ENCODE measurements around the gene RAB26. TPM values are rescaled to one million over a fixed set of nuclear protein-coding genes. Genes with fewer than 3 reads are reported as not detected.

RAB26 gene
- total and polyA plus RNA-seq, 2 of the 13 experiments (the other 11 are each of a cell fraction or from before 2014, with no cell fraction given) = 0.86 to 3.6 TPM

DNA sequence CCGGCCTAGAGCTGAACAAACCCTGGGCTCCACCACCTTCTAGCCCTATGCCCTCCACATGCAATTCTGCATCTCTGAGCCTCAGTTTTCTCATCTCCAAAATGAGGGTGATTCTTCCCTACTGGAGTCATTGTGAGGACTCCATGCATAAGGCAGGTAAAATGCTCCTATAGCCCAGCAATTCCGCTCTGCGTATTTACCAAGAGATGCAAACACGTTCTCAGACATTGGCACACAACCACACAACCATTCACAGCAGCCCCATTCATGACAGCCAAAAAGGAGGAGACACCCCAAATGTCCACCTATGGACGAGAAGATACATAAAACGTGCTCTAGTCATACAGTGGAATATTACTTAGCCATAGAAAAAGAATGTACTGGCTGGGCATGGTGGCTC lies 51.9 kb downstream of the RAB26 start:
- Histone ChIP-seq H3K4me3 (replicated peaks in 1 of 3; ENCODE audit: insufficient read depth in 1 of 3, low read depth in 2 of 3, low read length in 3 of 3) (no peak overlapping the region), H3K4me1 (ENCODE audit: insufficient read depth, low read length) (peaks cover 37% of the 10 kb centered on the region), H3K9ac (ENCODE audit: insufficient read depth, low read depth, low read length) (no peak overlapping the region), H3K4me2 (ENCODE audit: low read depth, low read length) (no peak overlapping the region), H3K27me3 (ENCODE audit: control insufficient read depth in 1 of 2, insufficient read depth in 2 of 2, low read length in 2 of 2) (peaks cover 2 to 34% of the 10 kb centered on the region in 2 experiments; a peak in 3 of 5 replicates), H2AFZ (ENCODE audit: low read length) (no peak overlapping the region), H3K27ac (ENCODE audit: extremely low read length, insufficient read depth, low read length) (no peak overlapping the region), H4K20me1 (ENCODE audit: insufficient read depth, low read length) (no peaks in the 10 kb centered on the region), H3K9me3 (ENCODE audit: low read length) (no peaks in the 10 kb centered on the region), H3K36me3 (replicated peaks in 1 of 2; ENCODE audit: control insufficient read depth in 1 of 2, insufficient read depth in 2 of 2, low read length in 2 of 2) (no peaks in the 10 kb centered on the region), H3K79me2 (ENCODE audit: insufficient read depth, low read length) (no peaks in the 10 kb centered on the region)
- BruUV-seq (replicated peaks) = no TSS peak
- 51% methylated on average over 6 of the region's 6 CpGs for WGBS (ENCODE audit: low lambda C conversion rate)
- intact Hi-C loops (cut with micrococcal nuclease; ENCODE audit: unreplicated experiment) (no loop called here), in situ Hi-C loops (cut with HindIII; ENCODE audit: extremely low pct_ligation_motif_present, low pct_unique_long_range_greater_than_20kb) (no loop called here)
- no peak for DNase-seq (ENCODE audit: low spot score)
- ChIA-PET POLR2A (interaction anchor here (1.3 kb wide), 1 partner anchor 45 kb away, joined by 5 read pairs; the partner anchor contains the start of gene TRAF7), CTCF (ENCODE audit: low intra/inter-chr PET ratio, low total read pairs) (no interaction called here)
- no peak for ATAC-seq
- FAIRE-seq = no peak
- TF ChIP-seq ZNF878 (CRISPR knock-in tag; IDR thresholded peaks at IDR 0.05) (no peak), HNF4G (IDR thresholded peaks at IDR 0.05; ENCODE audit: borderline replicate concordance, low read depth, low read length) (no peak), HNF4G (CRISPR knock-in tag; IDR thresholded peaks at IDR 0.05; ENCODE audit: borderline replicate concordance, low read depth) (no peak), E2F5 (CRISPR knock-in tag; conservative IDR thresholded peaks at IDR 0.05) (no peak), SKIL (CRISPR knock-in tag; IDR thresholded peaks at IDR 0.05; ENCODE audit: borderline replicate concordance) (no peak), SALL2 (CRISPR knock-in tag; IDR thresholded peaks at IDR 0.05) (no peak), LBX2 (CRISPR knock-in tag; IDR thresholded peaks at IDR 0.05; ENCODE audit: borderline replicate concordance) (no peak), ZNF564 (CRISPR knock-in tag; IDR thresholded peaks at IDR 0.05) (no peak), MZF1 (CRISPR knock-in tag; IDR thresholded peaks at IDR 0.05; ENCODE audit: borderline replicate concordance) (no peak), SMAD1 (CRISPR knock-in tag; IDR thresholded peaks at IDR 0.05; ENCODE audit: borderline replicate concordance, low read depth) (no peak), REXO4 (CRISPR knock-in tag; IDR thresholded peaks at IDR 0.05; ENCODE audit: borderline replicate concordance) (no peak), ZNF496 (CRISPR knock-in tag; IDR thresholded peaks at IDR 0.05; ENCODE audit: insufficient replicate concordance) (no peak), ZNF746 (CRISPR knock-in tag; IDR thresholded peaks at IDR 0.05) (no peak), BCL3 (CRISPR knock-in tag; IDR thresholded peaks at IDR 0.05) (no peak), ZNF550 (CRISPR knock-in tag; IDR thresholded peaks at IDR 0.05; ENCODE audit: borderline replicate concordance) (no peak), HMG20A (CRISPR knock-in tag; IDR thresholded peaks at IDR 0.05; ENCODE audit: borderline replicate concordance) (no peak)
- TF ChIP-seq, protein P1, sequence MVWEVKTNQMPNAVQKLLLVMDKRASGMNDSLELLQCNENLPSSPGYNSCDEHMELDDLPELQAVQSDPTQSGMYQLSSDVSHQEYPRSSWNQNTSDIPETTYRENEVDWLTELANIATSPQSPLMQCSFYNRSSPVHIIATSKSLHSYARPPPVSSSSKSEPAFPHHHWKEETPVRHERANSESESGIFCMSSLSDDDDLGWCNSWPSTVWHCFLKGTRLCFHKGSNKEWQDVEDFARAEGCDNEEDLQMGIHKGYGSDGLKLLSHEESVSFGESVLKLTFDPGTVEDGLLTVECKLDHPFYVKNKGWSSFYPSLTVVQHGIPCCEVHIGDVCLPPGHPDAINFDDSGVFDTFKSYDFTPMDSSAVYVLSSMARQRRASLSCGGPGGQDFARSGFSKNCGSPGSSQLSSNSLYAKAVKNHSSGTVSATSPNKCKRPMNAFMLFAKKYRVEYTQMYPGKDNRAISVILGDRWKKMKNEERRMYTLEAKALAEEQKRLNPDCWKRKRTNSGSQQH (CRISPR knock-in tag; IDR thresholded peaks at IDR 0.05; ENCODE audit: low read depth) = no peak
- TF ChIP-seq, protein P2, sequence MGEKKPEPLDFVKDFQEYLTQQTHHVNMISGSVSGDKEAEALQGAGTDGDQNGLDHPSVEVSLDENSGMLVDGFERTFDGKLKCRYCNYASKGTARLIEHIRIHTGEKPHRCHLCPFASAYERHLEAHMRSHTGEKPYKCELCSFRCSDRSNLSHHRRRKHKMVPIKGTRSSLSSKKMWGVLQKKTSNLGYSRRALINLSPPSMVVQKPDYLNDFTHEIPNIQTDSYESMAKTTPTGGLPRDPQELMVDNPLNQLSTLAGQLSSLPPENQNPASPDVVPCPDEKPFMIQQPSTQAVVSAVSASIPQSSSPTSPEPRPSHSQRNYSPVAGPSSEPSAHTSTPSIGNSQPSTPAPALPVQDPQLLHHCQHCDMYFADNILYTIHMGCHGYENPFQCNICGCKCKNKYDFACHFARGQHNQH (CRISPR knock-in tag; IDR thresholded peaks at IDR 0.05) = no peak
